ENCODE measurements around the gene CHSY1.

The CHSY1 gene

GRCh38 chr15:101193806-101194545, 57.9 kb downstream of the CHSY1 start:
- Histone ChIP-seq H3K36me3 (ENCODE audit: control insufficient read depth in 2 of 2, insufficient read depth in 2 of 2, low read length in 2 of 2) (no peaks in the 10 kb centered on the region), H3K9me3 (ENCODE audit: control insufficient read depth in 2 of 2, low read length in 2 of 2) (no peaks in the 10 kb centered on the region), H3K4me1 (ENCODE audit: control insufficient read depth, insufficient read depth, low read length) (peaks cover 31% of the 10 kb centered on the region), H3K27me3 (ENCODE audit: control insufficient read depth in 1 of 2, insufficient read depth in 2 of 2, low read length in 2 of 2) (no peaks in the 10 kb centered on the region), H3K9ac (ENCODE audit: low read length in 2 of 2) (peak overlapping the region in 1 of 2 donors; percentile 47), H3K4me3 (ENCODE audit: low read length in 2 of 2) (peak overlapping the region; percentile 8 to 66), H3K27ac (ENCODE audit: low read length) (peak overlapping the region; percentile 67)

- peak overlapping the region; percentile 67 for H3K27ac ChIP-seq (ENCODE audit: low read length)
- no peaks in the 10 kb centered on the region for H3K9me3 ChIP-seq (ENCODE audit: control insufficient read depth in 2 of 2, low read length in 2 of 2)
- peaks cover 33% of the 10 kb centered on the region for H3K4me1 ChIP-seq (ENCODE audit: control insufficient read depth, insufficient read depth, low read length)
- H3K9ac ChIP-seq (ENCODE audit: low read length in 2 of 2) = peak overlapping the region in 1 of 2 donors; percentile 51
- H3K4me3 ChIP-seq (ENCODE audit: low read length in 2 of 2) = peak overlapping the region; percentile 8 to 66
- no peaks in the 10 kb centered on the region for H3K36me3 ChIP-seq (ENCODE audit: control insufficient read depth in 2 of 2, insufficient read depth in 2 of 2, low read length in 2 of 2)
- no peaks in the 10 kb centered on the region for H3K27me3 ChIP-seq (ENCODE audit: control insufficient read depth in 1 of 2, insufficient read depth in 2 of 2, low read length in 2 of 2)
These were observed 58.7 kb downstream of the CHSY1 start for GRCh38 chr15:101193120-101193644.

GRCh38 chr15:101192081-101192480, 59.8 kb downstream of the CHSY1 start:
- H3K4me3 ChIP-seq (ENCODE audit: low read length in 2 of 2) = peak overlapping the region in 1 of 2 donors; percentile 66
- H3K4me1 ChIP-seq (ENCODE audit: control insufficient read depth, insufficient read depth, low read length) = peaks cover 42% of the 10 kb centered on the region
- no peaks in the 10 kb centered on the region for H3K27me3 ChIP-seq (ENCODE audit: control insufficient read depth in 1 of 2, insufficient read depth in 2 of 2, low read length in 2 of 2)

GRCh38 chr15:101191242-101191641, 60.6 kb downstream of the CHSY1 start:
- Histone ChIP-seq H3K27ac (ENCODE audit: low read length) (no peak overlapping the region), H3K4me3 (ENCODE audit: low read length in 2 of 2) (no peak overlapping the region), H3K9ac (ENCODE audit: low read length in 2 of 2) (no peak overlapping the region), H3K9me3 (ENCODE audit: control insufficient read depth in 2 of 2, low read length in 2 of 2) (no peaks in the 10 kb centered on the region), H3K27me3 (ENCODE audit: control insufficient read depth in 1 of 2, insufficient read depth in 2 of 2, low read length in 2 of 2) (no peaks in the 10 kb centered on the region), H3K36me3 (ENCODE audit: control insufficient read depth in 2 of 2, insufficient read depth in 2 of 2, low read length in 2 of 2) (no peaks in the 10 kb centered on the region), H3K4me1 (ENCODE audit: control insufficient read depth, insufficient read depth, low read length) (peaks cover 46% of the 10 kb centered on the region)

More at GRCh38 chr15:101192081-101192480, 59.8 kb downstream of the CHSY1 start:
- H3K9me3 ChIP-seq (ENCODE audit: control insufficient read depth in 2 of 2, low read length in 2 of 2) = no peaks in the 10 kb centered on the region
- H3K36me3 ChIP-seq (ENCODE audit: control insufficient read depth in 2 of 2, insufficient read depth in 2 of 2, low read length in 2 of 2) = no peaks in the 10 kb centered on the region
- H3K27ac ChIP-seq (ENCODE audit: low read length) = peak overlapping the region; percentile 67
- H3K9ac ChIP-seq (ENCODE audit: low read length in 2 of 2) = no peak overlapping the region

GRCh38 chr15:101190092-101190595, 61.7 kb downstream of the CHSY1 start:
- no peak overlapping the region for H3K4me3 ChIP-seq (ENCODE audit: low read length in 2 of 2)
- peaks cover 48% of the 10 kb centered on the region for H3K4me1 ChIP-seq (ENCODE audit: control insufficient read depth, insufficient read depth, low read length)
- no peaks in the 10 kb centered on the region for H3K9me3 ChIP-seq (ENCODE audit: control insufficient read depth in 2 of 2, low read length in 2 of 2)
- peak overlapping the region in 1 of 2 donors; percentile 21 for H3K9ac ChIP-seq (ENCODE audit: low read length in 2 of 2)
- no peaks in the 10 kb centered on the region for H3K27me3 ChIP-seq (ENCODE audit: control insufficient read depth in 1 of 2, insufficient read depth in 2 of 2, low read length in 2 of 2)
- H3K27ac ChIP-seq (ENCODE audit: low read length) = peak overlapping the region; percentile 86
- H3K36me3 ChIP-seq (ENCODE audit: control insufficient read depth in 2 of 2, insufficient read depth in 2 of 2, low read length in 2 of 2) = no peaks in the 10 kb centered on the region

- H3K9ac ChIP-seq (ENCODE audit: low read length in 2 of 2) = peak overlapping the region; percentile 61 to 62
- no peaks in the 10 kb centered on the region for H3K36me3 ChIP-seq (ENCODE audit: control insufficient read depth in 2 of 2, insufficient read depth in 2 of 2, low read length in 2 of 2)
- H3K4me3 ChIP-seq (ENCODE audit: low read length in 2 of 2) = peak overlapping the region; percentile 37 to 75
- peaks cover 49% of the 10 kb centered on the region for H3K4me1 ChIP-seq (ENCODE audit: control insufficient read depth, insufficient read depth, low read length)
- no peaks in the 10 kb centered on the region for H3K27me3 ChIP-seq (ENCODE audit: control insufficient read depth in 1 of 2, insufficient read depth in 2 of 2, low read length in 2 of 2)
- H3K9me3 ChIP-seq (ENCODE audit: control insufficient read depth in 2 of 2, low read length in 2 of 2) = no peaks in the 10 kb centered on the region
- peak overlapping the region; percentile 86 for H3K27ac ChIP-seq (ENCODE audit: low read length)
These were observed 62.3 kb downstream of the CHSY1 start for GRCh38 chr15:101189409-101190091.

- Histone ChIP-seq H3K9ac (ENCODE audit: low read length in 2 of 2) (peak overlapping the region; percentile 61 to 62), H3K36me3 (ENCODE audit: control insufficient read depth in 2 of 2, insufficient read depth in 2 of 2, low read length in 2 of 2) (no peaks in the 10 kb centered on the region), H3K27ac (ENCODE audit: low read length) (peak overlapping the region; percentile 86), H3K27me3 (ENCODE audit: control insufficient read depth in 1 of 2, insufficient read depth in 2 of 2, low read length in 2 of 2) (no peaks in the 10 kb centered on the region), H3K9me3 (ENCODE audit: control insufficient read depth in 2 of 2, low read length in 2 of 2) (no peaks in the 10 kb centered on the region), H3K4me1 (ENCODE audit: control insufficient read depth, insufficient read depth, low read length) (peaks cover 49% of the 10 kb centered on the region), H3K4me3 (ENCODE audit: low read length in 2 of 2) (peak overlapping the region; percentile 37 to 75)
These were observed 63.0 kb downstream of the CHSY1 start for GRCh38 chr15:101188637-101189408.

GRCh38 chr15:101187820-101188636, 63.8 kb downstream of the CHSY1 start:
- peaks cover 41% of the 10 kb centered on the region for H3K4me1 ChIP-seq (ENCODE audit: control insufficient read depth, insufficient read depth, low read length)
- peak overlapping the region; percentile 37 to 68 for H3K9ac ChIP-seq (ENCODE audit: low read length in 2 of 2)

GRCh38 chr15:101185770-101186169, 66.1 kb downstream of the CHSY1 start:
- no peaks in the 10 kb centered on the region for H3K9me3 ChIP-seq (ENCODE audit: control insufficient read depth in 2 of 2, low read length in 2 of 2)
- H3K9ac ChIP-seq (ENCODE audit: low read length in 2 of 2) = no peak overlapping the region
- H3K4me1 ChIP-seq (ENCODE audit: control insufficient read depth, insufficient read depth, low read length) = peaks cover 32% of the 10 kb centered on the region
- no peaks in the 10 kb centered on the region for H3K36me3 ChIP-seq (ENCODE audit: control insufficient read depth in 2 of 2, insufficient read depth in 2 of 2, low read length in 2 of 2)
- no peaks in the 10 kb centered on the region for H3K27me3 ChIP-seq (ENCODE audit: control insufficient read depth in 1 of 2, insufficient read depth in 2 of 2, low read length in 2 of 2)
- no peak overlapping the region for H3K27ac ChIP-seq (ENCODE audit: low read length)
- H3K4me3 ChIP-seq (ENCODE audit: low read length in 2 of 2) = no peak overlapping the region

More at GRCh38 chr15:101187820-101188636, 63.8 kb downstream of the CHSY1 start:
- H3K36me3 ChIP-seq (ENCODE audit: control insufficient read depth in 2 of 2, insufficient read depth in 2 of 2, low read length in 2 of 2) = no peaks in the 10 kb centered on the region
- no peaks in the 10 kb centered on the region for H3K27me3 ChIP-seq (ENCODE audit: control insufficient read depth in 1 of 2, insufficient read depth in 2 of 2, low read length in 2 of 2)
- peak overlapping the region; percentile 86 for H3K27ac ChIP-seq (ENCODE audit: low read length)
- H3K9me3 ChIP-seq (ENCODE audit: control insufficient read depth in 2 of 2, low read length in 2 of 2) = no peaks in the 10 kb centered on the region
- H3K4me3 ChIP-seq (ENCODE audit: low read length in 2 of 2) = peak overlapping the region; percentile 37 to 75
